NT2/D1 (cell line): ENCODE results near the gene TTC23.

Source experiments
- YY1 ChIP-seq: IDR thresholded peaks from 2 replicates; pipeline ENCODE4 v1.6.1; 2011; ENCODE audit not compliant: insufficient read length, insufficient read depth
- ZNF274 ChIP-seq: IDR thresholded peaks from 2 replicates; pipeline ENCODE4 v1.6.1; 2011; ENCODE audit warnings: mild to moderate bottlenecking, low read depth, low read length

GRCh38 chr15:99145005-99145404 is 104.4 kb downstream of the TTC23 start:
- TF ChIP-seq YY1 (no peak), ZNF274 (no peak)
